Left kidney (tissue), 2 donors: ENCODE data around the gene GNGT1. TPM values are rescaled to one million over a fixed set of nuclear protein-coding genes. Genes with fewer than 3 reads are reported as not detected.
"Not testable (repeated sequence)": the region's sequence is repeated elsewhere in the genome, so short reads cannot be mapped to it uniquely, and the experiment has no call there.

Source experiments
- DNase-seq: peaks from one replicate; pipeline ENCODE4 v3.0.0-alpha.2; 2013
- polyA plus RNA-seq: library from polyadenylated mRNA; unstranded; fragments of 120-200 nt; gene quantifications from one replicate; pipeline ENCODE4 v1.2.1, GENCODE V29; 2013; ENCODE audit not compliant: insufficient read length

Gene GNGT1
- polyA plus RNA-seq, 1 donor, result not detected

DNA sequence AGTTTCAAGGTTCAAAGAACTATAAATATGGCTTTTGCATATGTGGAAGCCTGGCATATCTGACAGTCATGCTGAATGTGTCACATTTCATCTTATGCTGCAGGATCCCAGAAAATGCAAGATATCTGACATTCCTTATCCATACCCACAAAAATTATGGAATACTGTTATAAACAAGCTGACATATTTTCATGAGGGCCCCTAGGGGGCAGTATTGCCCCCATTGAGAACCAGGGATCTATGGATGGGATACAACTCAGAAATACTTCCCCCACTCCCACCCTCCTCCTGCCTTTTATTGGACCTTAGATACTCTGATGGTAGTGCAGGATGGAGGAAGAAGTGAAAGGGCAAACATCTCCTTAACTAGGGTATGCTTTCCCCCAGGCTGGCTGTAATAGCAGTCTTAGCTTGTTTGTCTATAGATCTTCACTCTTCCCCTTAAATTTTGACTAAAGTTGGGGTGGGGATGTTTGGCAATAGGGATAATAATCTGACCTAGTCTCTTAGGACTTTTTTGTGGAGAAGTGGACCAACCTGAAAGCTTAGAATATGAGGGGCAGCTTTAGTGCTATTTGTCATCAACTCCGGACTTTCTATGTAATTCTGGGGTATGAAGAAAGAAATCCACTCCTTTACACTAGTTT lies 3.5 kb upstream of the GNGT1 start:
- peak; percentile 54 for DNase-seq

DNA sequence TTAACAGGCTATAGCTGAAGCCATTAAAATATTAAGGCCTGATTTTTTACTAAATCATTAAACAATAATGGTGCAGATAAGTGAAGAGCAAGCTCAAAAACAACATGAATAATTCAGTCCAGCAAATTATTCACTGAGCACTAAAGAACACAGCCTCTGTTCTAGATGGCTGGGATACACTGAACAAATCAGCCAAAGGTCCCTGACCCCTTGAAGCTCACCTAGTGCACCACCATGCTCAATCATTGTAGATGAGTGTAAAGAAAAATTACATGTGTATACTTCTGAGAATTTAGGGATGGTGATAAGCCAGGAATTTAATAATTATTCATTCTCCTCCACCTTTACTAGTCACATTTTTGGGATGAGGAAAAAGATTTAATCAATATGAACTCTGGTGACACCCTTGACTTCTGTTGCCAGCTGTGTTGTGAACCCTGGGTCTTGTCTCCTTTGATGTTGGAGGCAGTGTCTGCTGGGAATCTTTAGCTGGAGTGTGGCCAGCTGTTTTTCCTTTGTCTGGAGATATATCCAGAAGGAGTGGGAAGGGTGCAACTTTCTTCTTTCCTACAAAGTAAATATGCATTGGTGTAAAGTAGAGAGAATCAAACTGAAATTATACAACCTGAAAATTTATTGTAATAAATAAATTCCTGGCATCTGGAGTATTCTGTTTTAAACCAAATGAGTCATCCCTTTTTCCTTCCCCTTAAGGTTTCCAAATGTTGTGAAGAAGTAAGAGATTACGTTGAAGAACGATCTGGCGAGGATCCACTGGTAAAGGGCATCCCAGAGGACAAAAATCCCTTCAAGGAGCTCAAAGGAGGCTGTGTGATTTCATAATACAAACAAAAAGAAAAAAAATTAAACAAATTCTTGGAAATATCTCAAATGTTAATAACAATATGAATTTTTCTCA lies 4.0 kb downstream of the GNGT1 start:
- DNase-seq, result no peak

DNA sequence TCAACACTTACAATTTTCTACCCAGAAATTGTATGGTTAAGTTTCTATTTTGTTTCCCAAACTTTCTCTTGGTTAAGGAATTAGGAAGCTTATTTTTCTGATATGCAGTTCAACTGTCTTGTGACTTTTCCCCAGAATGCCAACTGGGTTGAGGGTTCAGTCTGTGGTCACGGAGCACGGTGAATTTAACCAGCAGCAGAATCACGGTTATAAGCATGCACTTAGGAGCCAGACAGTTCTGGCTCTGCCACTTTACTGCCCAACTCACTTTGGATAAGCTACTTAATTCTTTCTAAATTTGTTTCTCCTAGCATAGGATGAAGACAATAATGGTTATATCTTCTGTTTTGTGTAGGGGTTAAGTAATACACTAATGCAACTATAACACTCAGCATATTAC lies 4.9 kb downstream of the GNGT1 start:
- DNase-seq, result not testable (repeated sequence)

DNA sequence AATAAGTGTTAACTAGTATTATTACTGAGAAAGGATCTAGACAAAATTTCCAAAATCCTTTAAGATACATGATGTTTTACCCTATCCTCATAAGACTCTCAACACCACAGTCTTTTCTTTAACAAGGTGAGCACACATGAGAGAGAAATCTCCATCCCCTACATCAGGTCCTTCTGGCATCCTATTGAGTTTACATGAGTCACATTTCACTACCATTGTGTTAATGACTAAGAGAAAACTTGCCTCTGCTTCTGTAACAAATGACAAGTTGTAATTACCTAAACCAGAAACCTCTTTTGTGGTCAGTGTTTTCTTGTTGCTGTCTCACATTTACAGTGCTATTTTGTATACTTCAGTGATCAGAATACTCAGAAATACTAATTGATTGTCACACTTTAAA lies 5.3 kb downstream of the GNGT1 start:
- DNase-seq, result not testable (repeated sequence)

DNA sequence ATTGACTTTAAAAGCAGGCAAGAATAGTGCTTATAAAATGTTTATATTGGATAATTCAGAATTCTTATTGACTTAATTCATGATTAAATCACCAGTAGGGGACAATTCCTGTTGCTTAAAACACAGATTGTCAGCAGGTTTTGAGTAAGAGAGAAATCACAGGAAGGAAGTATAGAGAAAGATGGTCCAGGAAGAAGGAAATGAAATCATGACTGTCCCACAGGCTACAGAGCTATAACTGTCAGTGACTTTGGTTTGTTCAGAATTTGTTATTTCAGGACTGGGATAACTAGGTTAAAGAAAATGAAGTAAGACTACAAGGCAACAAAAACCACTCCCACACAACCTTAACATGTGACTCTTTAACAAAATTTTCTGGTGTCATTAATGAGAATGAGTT lies 6.8 kb downstream of the GNGT1 start:
- no peak for DNase-seq

DNA sequence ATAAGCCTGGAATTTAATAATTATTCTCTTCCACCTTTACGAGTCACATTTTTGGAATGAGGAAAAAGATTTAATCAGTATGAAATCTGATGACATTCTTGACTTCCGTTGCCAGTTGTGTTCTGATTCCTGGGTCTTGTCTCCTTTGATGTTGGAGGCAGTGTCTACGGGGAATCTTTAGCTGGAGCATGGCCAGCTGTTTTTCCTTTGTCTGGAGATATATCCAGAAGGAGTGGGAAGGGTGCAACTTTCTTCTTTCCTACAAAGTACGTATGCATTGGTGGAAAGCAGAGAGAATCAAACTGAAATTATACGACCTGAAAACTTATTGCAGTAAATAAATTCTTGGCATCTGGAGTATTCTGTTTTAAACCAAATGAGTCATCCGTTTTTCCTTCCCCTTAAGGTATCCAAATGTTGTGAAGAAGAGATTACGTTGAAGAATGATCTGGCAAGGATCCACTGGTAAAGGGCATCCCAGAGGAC lies 8.3 kb downstream of the GNGT1 start:
- DNase-seq, result no peak

DNA sequence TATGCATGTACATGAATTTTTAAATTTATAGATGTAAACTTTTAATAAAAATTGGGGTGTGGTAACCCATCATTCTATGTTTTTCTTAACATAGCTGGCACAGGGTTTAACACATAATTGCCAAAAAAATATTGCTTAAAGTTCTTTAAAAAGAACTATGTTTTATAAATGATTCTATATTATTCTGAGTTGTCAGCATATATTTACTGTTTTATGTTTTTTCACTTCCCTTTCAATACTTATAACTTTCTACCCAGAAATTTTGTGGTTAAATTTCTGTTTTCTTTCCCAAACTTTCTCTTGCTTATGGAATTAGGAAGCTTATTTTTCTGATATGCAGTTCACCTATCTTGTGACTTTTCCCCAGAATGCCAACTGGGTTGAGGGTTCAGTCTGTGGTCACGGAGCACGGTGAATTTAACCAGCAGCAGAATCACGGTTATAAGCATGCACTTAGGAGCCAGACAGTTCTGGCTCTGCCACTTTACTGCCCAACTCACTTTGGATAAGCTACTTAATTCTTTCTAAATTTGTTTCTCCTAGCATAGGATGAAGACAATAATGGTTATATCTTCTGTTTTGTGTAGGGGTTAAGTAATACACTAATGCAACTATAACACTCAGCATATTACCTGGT lies 9.0 kb downstream of the GNGT1 start:
- not testable (repeated sequence) for DNase-seq

DNA sequence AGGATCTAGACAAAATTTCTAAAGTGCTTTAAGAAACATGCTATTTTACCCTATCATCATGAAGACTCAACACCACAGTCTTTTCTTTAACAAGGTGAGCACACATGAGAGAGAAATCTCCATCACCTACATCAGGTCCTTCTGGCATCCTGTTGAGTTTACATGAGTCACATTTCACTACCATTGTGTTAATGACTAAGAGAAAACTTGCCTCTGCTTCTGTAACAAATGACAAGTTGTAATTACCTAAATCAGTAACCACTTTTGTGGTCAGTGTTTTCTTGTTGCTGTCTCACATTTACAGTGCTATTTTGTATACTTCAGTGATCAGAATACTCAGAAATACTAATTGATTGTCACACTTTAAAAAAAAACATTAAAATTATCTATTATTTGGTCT lies 9.5 kb downstream of the GNGT1 start:
- not testable (repeated sequence) for DNase-seq

DNA sequence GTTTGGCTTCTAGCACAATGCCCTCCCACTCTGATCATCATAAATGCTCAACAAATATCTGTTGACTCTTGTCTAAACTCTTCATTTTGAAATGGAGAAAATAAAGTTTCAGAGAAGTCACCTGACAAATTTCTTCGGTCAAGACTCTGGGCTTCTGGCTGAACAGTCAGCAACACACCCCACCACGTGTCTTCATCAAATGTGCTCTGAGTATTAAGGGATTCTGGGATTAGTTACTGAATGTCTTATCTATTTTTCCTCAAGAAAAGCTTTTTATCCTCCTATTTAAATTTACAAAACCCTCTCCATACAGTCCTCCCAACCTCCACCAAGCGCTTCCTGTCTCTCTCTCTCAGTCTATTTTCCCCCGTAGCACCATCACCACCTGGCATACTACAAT lies 9.9 kb downstream of the GNGT1 start:
- DNase-seq, result not testable (repeated sequence)

DNA sequence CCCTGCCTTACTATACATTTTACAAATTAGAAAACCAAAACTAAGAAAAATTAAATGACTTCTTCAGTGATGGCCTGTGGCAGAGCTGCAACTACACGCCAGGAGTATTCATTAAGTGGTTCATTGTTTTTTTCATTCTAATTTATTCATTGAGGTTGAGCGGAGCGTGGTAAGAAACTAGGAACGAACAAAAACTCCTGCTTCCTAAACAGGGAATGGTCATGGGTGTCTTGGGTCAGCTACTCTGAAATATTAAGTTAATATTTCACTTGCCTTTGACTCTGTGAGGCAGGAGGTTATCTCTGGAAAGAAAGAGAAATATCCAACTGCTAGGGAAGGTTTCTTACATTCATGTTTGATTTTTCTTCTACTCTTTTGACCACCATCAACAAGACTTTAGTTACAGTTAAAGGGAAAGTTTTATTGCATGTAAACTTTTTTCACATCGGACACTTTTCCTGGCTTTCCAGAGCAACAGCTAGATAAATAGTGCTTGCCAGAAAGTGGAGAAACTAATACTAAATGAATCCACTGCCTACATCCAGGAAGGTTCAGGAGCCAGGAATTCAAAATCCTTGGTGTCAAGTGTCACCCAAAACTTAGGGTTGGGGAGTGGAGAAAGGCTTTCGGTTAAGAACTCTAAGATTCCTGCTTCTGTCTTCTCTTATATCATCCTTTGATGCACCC lies 14.3 kb downstream of the GNGT1 start:
- DNase-seq, result peak; percentile 40

DNA sequence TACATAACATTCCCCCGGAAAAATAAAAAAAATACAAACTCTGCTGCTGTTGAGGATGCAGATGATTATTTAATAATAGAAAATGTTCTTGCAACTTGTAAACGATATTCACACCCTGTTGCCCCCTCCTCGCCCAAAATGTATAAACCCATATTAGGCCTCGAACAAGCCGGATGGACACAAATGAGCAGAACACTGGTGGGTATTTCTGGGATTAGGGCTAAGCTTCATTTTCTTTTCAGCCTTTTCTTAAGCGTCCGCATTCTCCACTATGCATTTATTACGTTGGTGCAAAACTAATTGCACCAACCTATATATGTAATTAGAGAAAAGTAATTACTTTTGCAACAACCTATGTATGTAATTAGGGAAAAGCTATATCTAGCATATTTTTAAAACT lies 14.8 kb downstream of the GNGT1 start:
- DNase-seq, result no peak

DNA sequence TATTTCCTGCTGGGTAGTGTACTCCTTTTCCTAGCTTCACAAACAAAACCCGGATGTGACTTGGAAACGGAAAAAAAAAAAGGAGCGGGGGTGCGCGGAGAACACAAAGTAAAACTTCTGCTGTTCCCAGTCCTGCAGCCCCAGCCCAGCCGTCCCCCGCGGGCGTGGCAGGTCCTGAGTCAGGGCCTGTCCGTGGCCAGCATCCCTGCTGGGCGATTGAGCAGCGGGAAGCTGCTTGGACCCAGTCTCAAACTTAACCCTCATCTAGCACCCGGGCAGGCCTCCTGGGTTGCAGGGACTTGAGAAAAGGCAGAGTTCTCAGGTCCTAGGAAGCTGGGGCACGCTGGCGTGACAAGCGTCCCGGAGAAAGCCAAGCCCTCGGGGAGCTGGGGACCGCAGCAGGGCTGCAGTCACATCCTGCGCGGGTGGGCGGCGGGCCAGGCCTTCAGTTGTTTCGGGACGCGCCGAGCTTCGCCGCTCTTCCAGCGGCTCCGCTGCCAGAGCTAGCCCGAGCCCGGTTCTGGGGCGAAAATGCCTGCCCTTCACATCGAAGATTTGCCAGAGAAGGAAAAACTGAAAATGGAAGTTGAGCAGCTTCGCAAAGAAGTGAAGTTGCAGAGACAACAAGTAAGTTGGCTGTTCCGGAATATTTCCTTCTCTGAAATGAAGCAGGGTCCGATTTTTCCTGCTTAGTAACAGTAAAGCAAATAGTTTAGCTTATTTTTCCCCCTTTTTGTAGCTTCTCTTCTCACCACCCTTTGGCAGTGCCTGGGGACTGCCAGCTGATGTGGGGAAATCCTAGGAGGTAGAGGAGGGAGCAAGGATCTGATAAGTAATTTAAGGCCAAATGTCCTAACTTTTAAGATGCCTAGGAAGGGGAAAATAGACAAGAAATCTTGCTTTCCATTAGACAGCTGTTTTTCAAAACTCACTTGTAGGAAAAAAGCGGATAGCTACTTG lies 15.5 kb downstream of the GNGT1 start, which contains the start of gene GNG11:
GNG11 (plus strand) TSS at position 129 of the 960 bp plus-strand sequence; CDS start at position 532, 403 bp downstream.
- peak; percentile 75 for DNase-seq

DNA sequence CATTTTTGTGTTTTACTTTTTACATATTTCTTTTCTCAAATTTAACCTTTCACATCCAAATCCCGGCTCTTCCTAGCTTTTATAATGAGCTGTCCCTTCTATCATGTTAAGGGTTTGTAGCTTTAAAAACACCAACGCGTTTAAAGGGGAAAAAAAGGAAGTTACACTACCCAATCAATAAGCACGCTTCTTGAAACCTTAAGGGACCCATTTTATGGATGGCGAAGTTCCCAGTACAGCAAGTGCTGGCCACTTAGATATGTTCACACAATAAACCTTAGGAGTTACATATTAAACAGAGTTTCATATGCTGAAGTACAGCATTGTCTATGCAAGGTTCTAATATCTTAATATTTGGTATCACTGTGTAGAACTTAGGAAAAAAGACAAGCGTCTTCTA lies 16.9 kb downstream of the GNGT1 start:
- no peak for DNase-seq

DNA sequence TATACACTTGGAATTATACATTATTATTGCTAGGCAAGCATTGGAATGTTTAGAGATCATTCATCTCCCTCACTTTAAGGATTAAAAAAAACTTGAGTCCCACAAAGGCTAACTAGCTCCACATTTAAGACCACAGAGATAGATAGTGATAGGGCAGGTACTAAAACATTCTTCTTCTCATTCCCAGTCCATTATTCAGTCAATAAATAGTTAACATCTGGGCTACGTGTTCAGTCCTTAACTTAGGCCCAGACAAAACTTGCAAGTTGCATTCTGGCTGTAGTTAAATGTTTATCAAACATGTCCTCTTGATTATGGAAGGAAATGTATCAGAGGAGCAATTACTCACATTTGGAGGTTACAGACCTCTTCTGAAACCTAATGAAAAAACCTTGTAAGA lies 17.6 kb downstream of the GNGT1 start:
- no peak for DNase-seq

DNA sequence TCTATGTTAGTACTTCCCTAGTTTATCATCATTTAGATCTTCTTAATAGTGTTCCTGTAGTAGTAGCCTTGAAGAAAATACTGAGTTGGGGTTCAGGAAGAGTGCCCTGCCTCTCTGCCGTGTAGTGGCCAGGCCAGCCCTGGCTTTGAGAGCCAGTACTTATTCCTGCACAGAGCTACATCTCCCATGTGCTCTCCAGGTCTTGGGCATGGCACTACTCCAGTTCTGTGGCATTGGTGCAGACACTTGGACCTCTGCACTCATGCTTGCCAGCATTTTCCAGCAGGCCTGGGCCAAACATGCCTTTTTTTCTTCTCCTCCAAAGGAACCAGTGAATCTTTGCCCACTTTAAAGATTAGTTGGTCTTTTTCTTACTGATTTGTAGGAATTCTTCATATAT lies 20.4 kb downstream of the GNGT1 start:
- DNase-seq, result no peak

DNA sequence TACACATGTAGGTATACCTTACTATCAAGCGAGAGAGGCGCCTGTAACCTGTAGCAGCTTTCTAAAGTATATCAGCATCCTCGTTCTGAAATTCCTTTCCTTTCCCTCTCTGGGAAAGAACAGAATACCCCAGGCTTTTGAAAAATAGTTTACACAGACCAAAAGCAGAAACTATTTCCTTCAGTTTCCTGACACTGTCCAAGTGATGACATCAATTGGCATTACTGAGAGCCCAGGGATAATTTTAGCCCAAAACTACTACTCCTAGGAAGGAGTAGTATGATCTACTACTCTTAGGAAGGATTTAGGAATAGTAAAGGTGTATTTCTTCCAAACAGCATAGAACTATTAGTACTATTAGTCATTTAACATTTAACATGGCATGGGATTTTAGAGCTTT lies 21.2 kb downstream of the GNGT1 start:
- DNase-seq, result no peak

DNA sequence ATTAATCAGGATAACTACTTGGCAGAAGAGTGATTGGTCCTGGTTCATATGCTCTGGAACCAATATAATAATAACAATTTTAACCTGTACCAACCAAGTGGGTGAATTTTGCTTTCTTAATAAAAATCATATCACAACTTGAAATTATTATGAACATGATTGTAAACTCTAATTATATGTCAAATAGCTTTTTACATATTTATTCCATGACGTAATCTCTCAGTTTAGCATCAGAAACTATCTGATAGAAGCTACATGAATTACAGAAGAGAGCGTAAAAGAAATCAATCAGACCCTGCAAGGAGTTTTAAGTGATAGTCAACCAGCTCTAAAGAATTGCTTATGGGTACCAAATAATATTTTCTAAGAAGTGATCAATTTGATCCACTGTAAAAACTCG lies 25.3 kb downstream of the GNGT1 start:
- DNase-seq, result no peak

DNA sequence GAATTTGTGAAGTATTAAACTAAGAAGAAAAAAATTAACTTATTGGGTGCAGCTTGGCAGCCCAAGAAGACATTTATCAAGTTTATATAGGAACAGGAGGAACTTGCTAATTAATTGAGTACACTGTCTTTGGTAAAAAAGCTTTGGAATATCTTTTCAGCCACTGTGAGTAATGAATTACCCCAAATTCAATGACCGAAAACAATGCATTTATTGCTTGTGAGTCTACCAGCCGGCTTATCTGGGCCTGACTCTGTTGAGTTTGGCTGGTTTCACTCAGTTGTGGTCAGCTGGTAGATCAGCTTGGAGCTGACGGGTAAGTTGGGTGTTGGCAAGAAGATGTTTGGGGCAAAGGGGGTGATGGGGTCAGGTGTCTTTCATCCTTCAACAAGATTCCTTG lies 26.8 kb downstream of the GNGT1 start:
- no peak for DNase-seq

DNA sequence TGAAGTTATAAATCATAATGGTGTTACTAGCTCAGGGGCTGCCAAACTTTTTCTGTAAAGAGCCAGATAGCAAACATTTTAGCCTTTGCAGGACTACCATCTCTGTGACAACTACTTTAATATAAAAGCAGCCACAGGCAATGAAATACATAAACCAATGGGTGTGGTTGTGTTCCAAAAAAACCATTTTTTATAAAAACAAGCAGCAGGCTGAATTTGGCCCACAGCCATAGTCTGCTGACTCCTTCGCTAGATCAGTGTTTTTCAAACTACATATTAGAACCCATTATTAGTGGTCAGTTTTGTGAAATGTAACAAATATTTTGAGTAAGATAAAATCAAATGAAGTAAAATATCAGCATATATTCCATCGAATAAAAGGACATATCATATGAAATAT lies 28.7 kb downstream of the GNGT1 start:
- no peak for DNase-seq

DNA sequence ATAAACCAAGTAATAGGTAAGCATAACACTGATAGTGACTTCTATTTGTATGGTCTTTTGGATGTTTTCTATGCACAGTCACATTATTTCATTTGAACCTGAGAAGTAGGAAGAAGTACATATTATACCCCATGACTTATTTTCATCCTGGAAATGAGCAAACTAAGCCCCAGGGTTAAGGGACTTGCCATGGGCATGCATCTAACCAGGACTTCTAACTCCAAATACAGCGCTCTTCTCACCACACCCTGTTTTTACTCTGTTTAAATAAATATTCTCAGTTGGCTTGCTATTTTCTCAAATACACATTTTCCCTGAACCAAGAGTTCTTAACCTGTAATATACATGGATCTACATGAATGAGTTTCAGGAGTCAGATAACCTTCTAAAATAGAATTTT lies 31.5 kb downstream of the GNGT1 start:
- DNase-seq, result no peak

DNA sequence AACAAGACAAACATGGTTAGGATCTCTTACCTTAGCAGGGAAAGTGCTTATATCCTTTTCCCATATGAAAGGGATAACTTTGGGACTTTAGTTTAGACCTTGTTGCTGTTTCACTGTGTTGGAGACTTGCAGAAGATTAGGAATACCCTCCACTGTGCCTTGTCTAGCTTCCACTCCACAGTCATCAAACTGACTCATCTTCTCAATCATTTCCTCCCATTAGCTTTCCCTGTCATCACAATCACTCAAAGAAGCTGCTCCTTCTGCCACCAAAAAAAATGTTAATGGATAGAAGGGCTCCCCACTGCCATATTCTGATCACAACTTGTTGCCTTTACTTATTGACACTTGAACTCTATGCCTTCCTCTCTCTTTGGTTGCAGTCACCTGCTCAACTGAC lies 31.9 kb downstream of the GNGT1 start:
- DNase-seq, result no peak
